ENCODE measurements around the gene DTX4. TPM values are rescaled to one million over a fixed set of nuclear protein-coding genes. Genes with fewer than 3 reads are reported as not detected.

DTX4 gene
- total RNA-seq, 1 experiment from 2014 or later: 96.7 TPM

DNA sequence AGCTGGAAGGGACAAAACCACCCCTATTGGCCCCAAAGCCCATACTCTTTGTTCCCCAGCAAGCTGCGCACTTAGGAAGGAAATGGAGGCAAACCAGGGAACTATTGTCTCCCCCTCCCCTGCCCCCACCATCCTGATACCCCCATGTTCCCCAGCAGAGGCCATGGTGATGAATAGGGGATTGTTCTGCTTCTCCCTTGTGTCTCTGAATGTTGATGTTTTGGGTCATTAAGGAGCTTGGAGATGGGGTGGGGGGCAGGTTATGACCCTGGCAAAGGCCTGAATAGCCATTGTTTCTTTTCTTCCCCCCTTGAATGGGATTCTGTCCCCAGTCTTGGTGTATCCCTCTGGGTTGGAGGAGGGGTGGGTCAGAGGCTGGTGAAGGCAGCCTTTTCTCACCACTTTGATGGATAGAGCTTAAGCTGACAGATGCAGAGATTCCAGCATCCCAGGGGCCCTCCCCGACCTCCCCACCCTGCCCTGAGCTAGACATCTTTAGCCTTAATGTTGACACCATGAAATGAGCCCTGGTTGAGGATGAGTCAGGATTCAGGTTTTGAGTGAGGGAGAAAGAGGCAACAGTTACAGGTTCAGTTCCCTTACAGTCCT, 8.3 kb downstream of the DTX4 start:
- peaks cover 25% of the 10 kb centered on the region for H3K9me3 Mint-ChIP-seq (ENCODE audit: unreplicated experiment)
- no TSS peak for BruUV-seq (replicated peaks)
- H3K27me3 Mint-ChIP-seq (ENCODE audit: insufficient read depth, unreplicated experiment): no peaks in the 10 kb centered on the region
- no peak overlapping the region for H3K4me3 Mint-ChIP-seq (ENCODE audit: unreplicated experiment)
- TF ChIP-seq, protein P1, sequence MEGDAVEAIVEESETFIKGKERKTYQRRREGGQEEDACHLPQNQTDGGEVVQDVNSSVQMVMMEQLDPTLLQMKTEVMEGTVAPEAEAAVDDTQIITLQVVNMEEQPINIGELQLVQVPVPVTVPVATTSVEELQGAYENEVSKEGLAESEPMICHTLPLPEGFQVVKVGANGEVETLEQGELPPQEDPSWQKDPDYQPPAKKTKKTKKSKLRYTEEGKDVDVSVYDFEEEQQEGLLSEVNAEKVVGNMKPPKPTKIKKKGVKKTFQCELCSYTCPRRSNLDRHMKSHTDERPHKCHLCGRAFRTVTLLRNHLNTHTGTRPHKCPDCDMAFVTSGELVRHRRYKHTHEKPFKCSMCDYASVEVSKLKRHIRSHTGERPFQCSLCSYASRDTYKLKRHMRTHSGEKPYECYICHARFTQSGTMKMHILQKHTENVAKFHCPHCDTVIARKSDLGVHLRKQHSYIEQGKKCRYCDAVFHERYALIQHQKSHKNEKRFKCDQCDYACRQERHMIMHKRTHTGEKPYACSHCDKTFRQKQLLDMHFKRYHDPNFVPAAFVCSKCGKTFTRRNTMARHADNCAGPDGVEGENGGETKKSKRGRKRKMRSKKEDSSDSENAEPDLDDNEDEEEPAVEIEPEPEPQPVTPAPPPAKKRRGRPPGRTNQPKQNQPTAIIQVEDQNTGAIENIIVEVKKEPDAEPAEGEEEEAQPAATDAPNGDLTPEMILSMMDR (IDR thresholded peaks at IDR 0.05; ENCODE audit: insufficient read depth in 1 of 2, low read depth in 1 of 2, low read length in 1 of 2, severe bottlenecking in 1 of 2, unreplicated experiment in 1 of 2): no peak
- peaks cover 42% of the 10 kb centered on the region for H3K4me1 ChIP-seq
- H3K4me1 Mint-ChIP-seq (ENCODE audit: low read depth, unreplicated experiment): peaks cover 33% of the 10 kb centered on the region
- no peak for DNase-seq
- POLR2A ChIA-PET: no interaction called here
- peaks cover 10% of the 10 kb centered on the region; the same call in 1 of the 2 replicates for H3K9me3 ChIP-seq
- CTCF ChIA-PET: interaction anchor here (4.4 kb wide), 1 partner anchor 7 kb away, joined by 59 read pairs; the partner anchor contains the start of gene DTX4
- H3K36me3 ChIP-seq (ENCODE audit: control insufficient read depth, insufficient read depth, low read length): peaks cover 26% of the 10 kb centered on the region
- H3K27ac Mint-ChIP-seq (ENCODE audit: unreplicated experiment): peak overlapping the region; percentile 60
- H3K4me3 ChIP-seq (ENCODE audit: low read depth, low read length): no peak overlapping the region
- intact Hi-C loops (cut with micrococcal nuclease; ENCODE audit: unreplicated experiment): no loop called here
- no peaks in the 10 kb centered on the region for H3K27me3 ChIP-seq (replicated peaks; ENCODE audit: control insufficient read depth, insufficient read depth, low read length)
- peaks cover 91% of the 10 kb centered on the region for H3K36me3 Mint-ChIP-seq (ENCODE audit: insufficient read depth, unreplicated experiment)

DNA sequence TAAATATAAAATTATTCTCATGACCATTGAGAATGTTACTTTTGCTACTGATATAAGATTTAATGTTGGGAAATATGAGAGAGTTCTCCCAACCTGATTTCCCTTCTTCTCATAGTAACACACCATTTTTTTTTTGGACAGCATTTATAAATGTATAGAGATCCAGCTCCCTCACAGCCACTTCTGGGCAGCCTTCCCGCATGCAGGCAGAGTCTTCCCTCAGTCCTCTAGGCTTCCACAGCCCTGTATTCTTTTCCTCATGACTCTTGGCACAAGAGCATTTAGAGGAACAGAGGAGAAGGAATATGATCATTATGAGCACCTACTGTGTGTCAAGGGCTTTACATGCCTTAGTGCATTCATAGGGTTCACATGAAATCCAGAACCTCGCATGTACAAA, 9.0 kb downstream of the DTX4 start:
- no peak overlapping the region for H3K27ac Mint-ChIP-seq (ENCODE audit: unreplicated experiment)
- H3K4me3 Mint-ChIP-seq (ENCODE audit: unreplicated experiment): no peak overlapping the region
- intact Hi-C loops (cut with micrococcal nuclease; ENCODE audit: unreplicated experiment): no loop called here
- CTCF ChIA-PET: interaction anchor here (4.4 kb wide), 1 partner anchor 8 kb away, joined by 59 read pairs; the partner anchor contains the start of gene DTX4
- H3K36me3 Mint-ChIP-seq (ENCODE audit: insufficient read depth, unreplicated experiment): peaks cover 92% of the 10 kb centered on the region
- Histone ChIP-seq H3K4me1 (peaks cover 42% of the 10 kb centered on the region), H3K4me3 (ENCODE audit: low read depth, low read length) (no peak overlapping the region), H3K27me3 (replicated peaks; ENCODE audit: control insufficient read depth, insufficient read depth, low read length) (no peaks in the 10 kb centered on the region), H3K9me3 (peaks cover 10% of the 10 kb centered on the region; the same call in 1 of the 2 replicates), H3K36me3 (ENCODE audit: control insufficient read depth, insufficient read depth, low read length) (peaks cover 26% of the 10 kb centered on the region)
- TF ChIP-seq, protein P1 (IDR thresholded peaks at IDR 0.05; ENCODE audit: insufficient read depth in 1 of 2, low read depth in 1 of 2, low read length in 1 of 2, severe bottlenecking in 1 of 2, unreplicated experiment in 1 of 2): no peak
- no peak for DNase-seq
- H3K9me3 Mint-ChIP-seq (ENCODE audit: unreplicated experiment): peaks cover 25% of the 10 kb centered on the region
- BruUV-seq (replicated peaks): no TSS peak
- no peaks in the 10 kb centered on the region for H3K27me3 Mint-ChIP-seq (ENCODE audit: insufficient read depth, unreplicated experiment)
- POLR2A ChIA-PET: no interaction called here
- H3K4me1 Mint-ChIP-seq (ENCODE audit: low read depth, unreplicated experiment): peaks cover 34% of the 10 kb centered on the region

DNA sequence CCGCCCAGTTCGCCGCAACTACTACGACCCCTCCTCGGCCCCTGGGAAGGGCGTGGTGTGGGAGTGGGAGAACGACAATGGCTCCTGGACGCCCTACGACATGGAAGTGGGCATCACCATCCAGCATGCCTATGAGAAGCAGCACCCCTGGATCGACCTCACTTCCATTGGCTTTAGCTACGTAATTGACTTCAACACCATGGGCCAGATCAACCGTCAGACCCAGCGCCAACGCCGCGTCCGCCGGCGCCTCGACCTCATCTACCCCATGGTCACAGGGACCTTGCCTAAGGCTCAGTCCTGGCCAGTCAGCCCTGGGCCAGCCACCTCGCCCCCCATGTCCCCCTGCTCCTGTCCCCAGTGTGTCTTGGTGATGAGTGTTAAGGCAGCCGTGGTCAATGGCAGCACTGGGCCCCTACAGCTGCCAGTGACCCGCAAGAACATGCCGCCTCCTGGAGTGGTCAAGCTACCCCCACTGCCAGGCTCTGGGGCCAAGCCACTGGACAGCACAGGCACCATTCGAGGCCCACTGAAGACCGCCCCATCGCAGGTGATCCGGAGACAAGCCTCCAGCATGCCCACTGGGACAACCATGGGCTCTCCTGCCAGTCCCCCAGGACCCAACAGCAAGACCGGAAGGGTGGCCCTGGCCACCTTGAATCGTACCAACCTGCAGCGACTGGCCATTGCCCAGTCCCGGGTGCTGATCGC, 10.0 kb downstream of the DTX4 start:
- peaks cover 93% of the 10 kb centered on the region for H3K36me3 Mint-ChIP-seq (ENCODE audit: insufficient read depth, unreplicated experiment)
- intact Hi-C loops (cut with micrococcal nuclease; ENCODE audit: unreplicated experiment): no loop called here
- H3K4me1 Mint-ChIP-seq (ENCODE audit: low read depth, unreplicated experiment): peaks cover 39% of the 10 kb centered on the region
- BruUV-seq (replicated peaks): no TSS peak
- DNase-seq: no peak
- no peaks in the 10 kb centered on the region for H3K27me3 Mint-ChIP-seq (ENCODE audit: insufficient read depth, unreplicated experiment)
- no peak overlapping the region for H3K4me3 Mint-ChIP-seq (ENCODE audit: unreplicated experiment)
- ChIA-PET POLR2A (interaction anchor here (1.1 to 2.1 kb wide), 2 partner anchors 8 to 10 kb away, joined by 8 to 13 read pairs; partner anchors contain the start of gene DTX4), CTCF (interaction anchor here (1.2 to 4.4 kb wide), 2 partner anchors 9 to 40 kb away, joined by 4 to 59 read pairs; partner anchors contain the start of genes DTX4 and FAM111A)
- TF ChIP-seq, protein P1 (IDR thresholded peaks at IDR 0.05; ENCODE audit: insufficient read depth in 1 of 2, low read depth in 1 of 2, low read length in 1 of 2, severe bottlenecking in 1 of 2, unreplicated experiment in 1 of 2): no peak
- peaks cover 43% of the 10 kb centered on the region for H3K4me1 ChIP-seq
- peaks cover 22% of the 10 kb centered on the region for H3K9me3 Mint-ChIP-seq (ENCODE audit: unreplicated experiment)
- peaks cover 10% of the 10 kb centered on the region; the same call in 1 of the 2 replicates for H3K9me3 ChIP-seq
- no peaks in the 10 kb centered on the region for H3K27me3 ChIP-seq (replicated peaks; ENCODE audit: control insufficient read depth, insufficient read depth, low read length)
- H3K36me3 ChIP-seq (ENCODE audit: control insufficient read depth, insufficient read depth, low read length): peaks cover 26% of the 10 kb centered on the region
- no peak overlapping the region for H3K4me3 ChIP-seq (ENCODE audit: low read depth, low read length)
- H3K27ac Mint-ChIP-seq (ENCODE audit: unreplicated experiment): no peak overlapping the region

Data from Caco-2 (cell line).